MCF 10A (cell line): Measurements from ENCODE around the gene CELF5. TPM values are rescaled to one million over a fixed set of nuclear protein-coding genes. Genes with fewer than 3 reads are reported as not detected.

Experiments used
- BruUV-seq: library from RNA; stranded (reverse); fragments of 400-500 nt; replicated peaks from 2 replicates; lab custom pipeline; 2021; lab: Mats Ljungman, UMichigan
- CTCF ChIA-PET: fragments of 300-600 bp; sonication (Branson Sonifier 250); formaldehyde crosslinking; extraction: SDS; loops from one replicate; lab custom pipeline; 2021; ENCODE audit warnings: antibody characterized with exemption, inconsistent platforms; lab: Yijun Ruan, JAX
- POLR2A ChIA-PET: fragments of 300-600, 350-650 bp; sonication (Branson Sonifier 250); formaldehyde crosslinking; extraction: SDS; loops from one replicate; lab custom pipeline; 2020; ENCODE audit warnings: antibody characterized with exemption, inconsistent platforms; lab: Yijun Ruan, JAX
- DNase-seq: peaks from one replicate; pipeline ENCODE4 v3.0.0-alpha.2; 2018; ENCODE audit not compliant: unreplicated experiment
- H3K27ac Mint-ChIP-seq: one replicate; pipeline ENCODE4 v1.8.0; 2022; ENCODE audit warnings: mild to moderate bottlenecking, low read depth, mixed read lengths; ENCODE audit not compliant: unreplicated experiment
- H3K27me3 Mint-ChIP-seq: one replicate; pipeline ENCODE4 v1.8.0; 2022; ENCODE audit warnings: mixed read lengths; ENCODE audit not compliant: insufficient read depth, unreplicated experiment
- H3K36me3 Mint-ChIP-seq: one replicate; pipeline ENCODE4 v1.8.0; 2022; ENCODE audit warnings: mild to moderate bottlenecking, moderate library complexity, mixed read lengths; ENCODE audit not compliant: insufficient read depth, unreplicated experiment
- H3K4me1 Mint-ChIP-seq: one replicate; pipeline ENCODE4 v1.8.0; 2022; ENCODE audit warnings: mixed read lengths; ENCODE audit not compliant: insufficient read depth, unreplicated experiment
- H3K4me3 Mint-ChIP-seq: one replicate; pipeline ENCODE4 v1.8.0; 2022; ENCODE audit warnings: mild to moderate bottlenecking, moderate library complexity, mixed read lengths; ENCODE audit not compliant: unreplicated experiment
- H3K9me3 Mint-ChIP-seq: one replicate; pipeline ENCODE4 v1.8.0; 2022; ENCODE audit warnings: mixed read lengths; ENCODE audit not compliant: unreplicated experiment
- intact Hi-C: fragments of 100-400 bp; cut with micrococcal nuclease; formaldehyde crosslinking; loops from 2 replicates; pipeline ENCODE4 v1.14.1; 2022
- total RNA-seq: library from RNA; stranded (reverse); gene quantifications from 2 replicates; pipeline ENCODE4 v1.2.3, GENCODE V29; 2022
- TF ChIP-seq, protein P1 (sequence below): fragments of 200-600 bp; IDR thresholded peaks from one replicate; pipeline ENCODE4 v1.8.0; 2022; ENCODE audit warnings: antibody characterized with exemption, mild to moderate bottlenecking; ENCODE audit not compliant: unreplicated experiment

Gene CELF5
- total RNA-seq, 1 experiment from 2014 or later = 0.30 TPM

DNA sequence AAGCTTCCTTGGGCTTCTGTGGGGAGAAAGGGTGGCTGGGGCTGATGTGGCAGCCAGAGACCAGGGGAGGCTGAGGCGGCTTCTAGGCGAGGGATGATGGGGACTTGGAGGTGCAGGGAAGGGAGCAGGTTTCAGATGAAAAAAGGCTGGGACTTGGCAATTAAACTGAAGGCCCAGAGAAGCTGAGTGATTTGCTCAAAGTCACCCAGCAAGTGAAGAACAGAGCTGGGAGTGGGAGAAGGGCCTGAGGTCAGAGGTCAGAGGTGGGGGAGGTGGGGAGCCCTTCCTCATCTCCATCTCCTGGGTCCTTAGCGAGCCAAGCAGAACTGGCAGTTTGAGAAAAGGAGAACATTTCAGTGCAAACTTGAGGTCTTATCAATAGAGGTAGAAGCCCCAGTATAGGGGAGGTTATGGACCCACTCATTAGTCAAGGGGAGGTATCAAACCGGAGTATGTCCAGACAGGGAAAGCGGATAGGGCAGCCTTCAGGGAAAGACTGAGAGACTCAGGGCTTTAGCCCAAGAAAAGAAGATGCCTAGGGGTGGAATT, 92.3 kb downstream of the CELF5 start:
- H3K4me1 Mint-ChIP-seq = peaks cover 5% of the 10 kb centered on the region
- H3K4me3 Mint-ChIP-seq = no peak overlapping the region
- H3K27me3 Mint-ChIP-seq = peaks cover 45% of the 10 kb centered on the region
- TF ChIP-seq, protein P1, sequence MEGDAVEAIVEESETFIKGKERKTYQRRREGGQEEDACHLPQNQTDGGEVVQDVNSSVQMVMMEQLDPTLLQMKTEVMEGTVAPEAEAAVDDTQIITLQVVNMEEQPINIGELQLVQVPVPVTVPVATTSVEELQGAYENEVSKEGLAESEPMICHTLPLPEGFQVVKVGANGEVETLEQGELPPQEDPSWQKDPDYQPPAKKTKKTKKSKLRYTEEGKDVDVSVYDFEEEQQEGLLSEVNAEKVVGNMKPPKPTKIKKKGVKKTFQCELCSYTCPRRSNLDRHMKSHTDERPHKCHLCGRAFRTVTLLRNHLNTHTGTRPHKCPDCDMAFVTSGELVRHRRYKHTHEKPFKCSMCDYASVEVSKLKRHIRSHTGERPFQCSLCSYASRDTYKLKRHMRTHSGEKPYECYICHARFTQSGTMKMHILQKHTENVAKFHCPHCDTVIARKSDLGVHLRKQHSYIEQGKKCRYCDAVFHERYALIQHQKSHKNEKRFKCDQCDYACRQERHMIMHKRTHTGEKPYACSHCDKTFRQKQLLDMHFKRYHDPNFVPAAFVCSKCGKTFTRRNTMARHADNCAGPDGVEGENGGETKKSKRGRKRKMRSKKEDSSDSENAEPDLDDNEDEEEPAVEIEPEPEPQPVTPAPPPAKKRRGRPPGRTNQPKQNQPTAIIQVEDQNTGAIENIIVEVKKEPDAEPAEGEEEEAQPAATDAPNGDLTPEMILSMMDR = no peak
- no peak overlapping the region for H3K27ac Mint-ChIP-seq
- no peaks in the 10 kb centered on the region for H3K36me3 Mint-ChIP-seq
- no TSS peak for BruUV-seq
- POLR2A ChIA-PET = interaction anchor here (0.9 kb wide), 1 partner anchor 13 kb away, joined by 3 read pairs; no protein-coding TSS in a partner anchor
- DNase-seq = no peak
- no peaks in the 10 kb centered on the region for H3K9me3 Mint-ChIP-seq
- intact Hi-C loops = no loop called here
- CTCF ChIA-PET = interaction anchor here (0.6 to 1.7 kb wide), 6 partner anchors 11 to 510 kb away, joined by 3 to 9 read pairs (median 3); no protein-coding TSS in a partner anchor

DNA sequence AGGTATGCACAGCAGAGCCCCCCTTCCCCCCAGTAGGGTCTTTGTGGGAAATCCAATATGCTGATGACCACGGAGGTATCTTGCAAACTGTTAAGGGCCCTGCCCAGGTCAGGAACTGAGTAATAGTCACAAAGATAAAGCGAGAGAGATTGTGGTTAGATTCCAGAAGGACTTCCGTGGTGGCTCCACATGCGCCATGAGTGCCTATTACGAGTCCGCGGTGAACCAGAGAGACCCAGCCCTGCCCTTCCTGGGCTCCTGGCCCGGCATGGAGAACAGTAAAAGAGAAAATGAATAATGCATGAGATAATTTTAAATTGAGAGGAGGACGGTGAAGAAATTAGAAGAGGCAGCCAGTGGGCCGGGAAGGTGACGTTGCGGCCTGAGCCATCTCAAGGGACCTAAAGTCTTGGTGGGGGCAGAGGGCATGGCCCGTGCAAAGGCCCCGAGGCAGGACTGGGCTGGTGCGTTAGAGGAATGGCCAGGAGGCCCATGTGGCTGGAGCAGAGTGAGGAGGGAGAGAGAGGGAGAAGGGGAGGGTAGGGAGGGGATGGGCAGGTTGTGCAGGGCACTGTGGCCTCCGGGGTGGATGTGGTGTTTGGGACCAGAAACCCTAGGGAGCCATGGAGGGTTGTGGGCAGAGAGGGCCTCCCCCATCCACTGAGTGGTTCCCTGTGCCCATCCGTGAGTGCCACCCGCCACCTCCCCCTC, 95.3 kb downstream of the CELF5 start:
- no TSS peak for BruUV-seq

DNA sequence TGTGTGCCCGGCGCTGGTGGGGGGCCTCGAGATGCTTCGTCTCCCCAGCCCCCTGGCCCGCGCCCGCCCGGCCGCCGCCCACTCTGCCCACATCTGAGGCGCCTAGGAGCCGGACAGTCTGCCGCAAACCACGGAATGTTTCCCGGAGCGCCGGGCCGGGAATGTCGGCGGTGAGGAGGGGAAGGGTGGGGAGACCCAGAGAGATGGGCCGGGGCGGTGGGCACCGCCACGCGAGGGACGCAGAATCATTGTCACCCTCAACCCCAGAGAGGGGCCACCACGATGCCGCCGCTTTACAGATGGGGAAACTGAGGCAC, 95.9 kb downstream of the CELF5 start:
- BruUV-seq = no TSS peak
- intact Hi-C loops = no loop called here

More for the DNA sequence above, 95.3 kb downstream of the CELF5 start:
- H3K27ac Mint-ChIP-seq = no peak overlapping the region
- H3K27me3 Mint-ChIP-seq = peaks cover 42% of the 10 kb centered on the region
- POLR2A ChIA-PET = no interaction called here
- intact Hi-C loops = no loop called here
- H3K4me3 Mint-ChIP-seq = no peak overlapping the region
- H3K4me1 Mint-ChIP-seq = no peaks in the 10 kb centered on the region
- CTCF ChIA-PET = no interaction called here
- TF ChIP-seq, protein P1 = no peak
- H3K36me3 Mint-ChIP-seq = no peaks in the 10 kb centered on the region
- no peaks in the 10 kb centered on the region for H3K9me3 Mint-ChIP-seq
- no peak for DNase-seq

DNA sequence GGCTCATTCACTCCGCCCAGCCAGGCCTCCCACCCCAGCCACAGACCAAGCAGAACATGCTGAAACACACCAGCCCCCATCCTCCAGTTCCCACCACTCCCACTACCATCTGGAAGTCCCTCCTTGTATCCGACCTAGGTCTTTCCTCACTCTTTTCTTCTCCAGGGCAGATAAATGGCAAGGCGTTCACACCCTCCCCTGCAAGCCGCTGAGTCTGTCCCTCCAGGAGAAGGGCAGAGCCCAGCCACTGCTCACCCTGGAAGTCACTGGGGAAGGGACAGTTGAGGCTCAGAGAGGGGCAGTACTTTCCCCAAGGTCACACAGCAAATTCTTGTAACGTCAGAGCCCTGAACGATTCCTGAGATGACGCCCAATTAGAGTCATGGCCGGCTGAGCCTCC, 96.4 kb downstream of the CELF5 start:
- H3K4me1 Mint-ChIP-seq = no peaks in the 10 kb centered on the region
- H3K4me3 Mint-ChIP-seq = no peak overlapping the region
- H3K9me3 Mint-ChIP-seq = no peaks in the 10 kb centered on the region
- intact Hi-C loops = no loop called here
- ChIA-PET POLR2A (no interaction called here), CTCF (interaction anchor here (0.8 kb wide), 1 partner anchor 9 kb away, joined by 3 read pairs; no protein-coding TSS in a partner anchor)
- no peak overlapping the region for H3K27ac Mint-ChIP-seq
- peaks cover 41% of the 10 kb centered on the region for H3K27me3 Mint-ChIP-seq
- no peak for DNase-seq
- H3K36me3 Mint-ChIP-seq = no peaks in the 10 kb centered on the region
- TF ChIP-seq, protein P1 = no peak
- no TSS peak for BruUV-seq

More for the DNA sequence above, 95.9 kb downstream of the CELF5 start:
- no peaks in the 10 kb centered on the region for H3K9me3 Mint-ChIP-seq
- H3K4me1 Mint-ChIP-seq = no peaks in the 10 kb centered on the region
- POLR2A ChIA-PET = no interaction called here
- H3K4me3 Mint-ChIP-seq = no peak overlapping the region
- H3K27me3 Mint-ChIP-seq = peaks cover 41% of the 10 kb centered on the region
- TF ChIP-seq, protein P1 = no peak
- no peaks in the 10 kb centered on the region for H3K36me3 Mint-ChIP-seq
- no peak for DNase-seq
- CTCF ChIA-PET = no interaction called here
- no peak overlapping the region for H3K27ac Mint-ChIP-seq
